Medulla oblongata (tissue), 1 donor: ENCODE data around the gene L3MBTL2.

Experiments
- DNase-seq: peaks from one replicate; pipeline ENCODE4 v3.0.0-alpha.2; 2015; ENCODE audit errors: extremely low spot score

Gene L3MBTL2

DNA sequence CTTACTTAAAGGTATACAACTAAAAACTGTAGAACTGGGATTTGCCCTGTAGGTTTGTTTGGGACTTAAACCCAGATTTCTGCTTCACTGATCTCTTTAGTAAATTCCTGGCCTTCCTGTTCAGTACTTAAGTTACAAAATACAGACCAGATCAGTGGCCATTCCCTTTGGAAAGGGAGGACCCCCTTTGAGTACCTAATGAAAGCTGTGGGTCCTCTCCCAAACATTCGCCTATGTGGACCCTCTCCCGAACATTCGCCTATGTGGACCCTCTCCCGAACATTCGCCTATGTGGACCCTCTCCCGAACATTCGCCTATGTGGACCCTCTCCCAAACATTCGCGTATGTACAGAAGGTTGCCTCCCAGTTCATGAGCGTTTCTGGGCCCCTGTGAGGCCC, 10.3 kb downstream of the L3MBTL2 start:
- no peak for DNase-seq

DNA sequence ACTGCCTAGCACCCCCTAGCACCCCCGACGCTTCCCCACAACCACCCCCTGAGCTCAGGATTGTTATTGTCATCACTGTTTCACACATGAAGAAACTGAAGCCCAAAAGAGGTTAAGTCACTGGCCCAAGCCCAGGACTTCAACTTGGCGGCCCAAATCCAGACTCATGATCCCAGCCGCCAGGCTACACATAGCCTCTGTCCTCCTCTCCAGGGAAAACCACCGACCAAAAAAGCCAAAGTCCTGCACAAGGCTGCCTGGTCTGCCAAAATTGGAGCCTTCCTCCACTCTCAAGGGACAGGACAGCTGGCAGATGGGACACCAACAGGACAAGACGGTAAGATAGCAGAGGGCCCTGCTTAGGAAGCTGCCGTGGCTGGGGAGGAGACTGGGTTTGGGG, 10.8 kb downstream of the L3MBTL2 start:
- no peak for DNase-seq

DNA sequence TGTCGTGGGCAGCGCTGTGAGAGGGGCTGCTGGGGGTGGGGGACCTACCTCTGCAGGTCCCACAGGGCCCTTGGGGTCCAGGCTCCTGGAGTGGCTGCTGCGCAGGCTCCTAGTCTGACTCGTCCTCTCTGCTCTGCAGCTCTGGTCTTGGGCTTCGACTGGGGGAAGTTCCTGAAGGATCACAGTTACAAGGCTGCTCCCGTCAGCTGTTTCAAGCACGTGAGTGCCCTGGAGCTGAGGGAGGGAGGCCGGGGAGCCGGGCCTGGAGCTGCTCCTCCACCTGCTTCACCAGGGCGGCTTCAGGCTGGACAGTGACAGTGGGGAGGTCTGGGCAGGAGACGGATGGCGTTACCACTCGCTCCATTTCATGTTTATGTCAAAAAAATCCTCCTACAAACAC, 11.9 kb downstream of the L3MBTL2 start:
- DNase-seq, result no peak

DNA sequence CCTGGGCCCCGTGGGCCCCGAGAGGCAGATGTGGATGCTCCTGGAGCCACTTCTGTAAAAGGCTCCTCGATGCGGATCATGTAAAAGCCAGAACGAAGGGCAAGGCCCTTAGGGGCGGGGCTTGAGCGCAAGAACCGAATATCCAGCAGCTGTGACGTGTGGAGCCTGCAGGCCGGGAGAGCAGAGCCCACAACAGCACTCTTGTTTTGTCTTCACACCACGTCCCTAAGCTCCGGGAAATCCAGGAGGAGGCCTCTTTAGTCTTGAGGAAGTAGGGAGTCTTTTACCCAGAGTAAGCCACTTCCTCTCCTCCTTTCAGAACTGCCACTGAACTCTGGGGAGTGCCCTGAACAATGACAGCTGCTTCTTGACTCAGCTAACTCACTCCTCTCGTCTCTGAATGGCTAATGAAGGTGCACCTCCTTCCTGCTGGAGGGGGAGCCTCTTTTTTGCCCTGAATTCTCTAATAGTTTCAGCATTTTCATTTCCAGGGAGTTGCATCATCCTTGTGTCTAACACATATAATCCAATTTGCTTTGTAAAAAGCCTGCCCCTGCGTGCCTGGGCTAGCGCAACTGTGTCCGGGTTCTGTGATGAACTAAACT, 12.5 kb downstream of the L3MBTL2 start:
- peak; percentile 76 for DNase-seq

DNA sequence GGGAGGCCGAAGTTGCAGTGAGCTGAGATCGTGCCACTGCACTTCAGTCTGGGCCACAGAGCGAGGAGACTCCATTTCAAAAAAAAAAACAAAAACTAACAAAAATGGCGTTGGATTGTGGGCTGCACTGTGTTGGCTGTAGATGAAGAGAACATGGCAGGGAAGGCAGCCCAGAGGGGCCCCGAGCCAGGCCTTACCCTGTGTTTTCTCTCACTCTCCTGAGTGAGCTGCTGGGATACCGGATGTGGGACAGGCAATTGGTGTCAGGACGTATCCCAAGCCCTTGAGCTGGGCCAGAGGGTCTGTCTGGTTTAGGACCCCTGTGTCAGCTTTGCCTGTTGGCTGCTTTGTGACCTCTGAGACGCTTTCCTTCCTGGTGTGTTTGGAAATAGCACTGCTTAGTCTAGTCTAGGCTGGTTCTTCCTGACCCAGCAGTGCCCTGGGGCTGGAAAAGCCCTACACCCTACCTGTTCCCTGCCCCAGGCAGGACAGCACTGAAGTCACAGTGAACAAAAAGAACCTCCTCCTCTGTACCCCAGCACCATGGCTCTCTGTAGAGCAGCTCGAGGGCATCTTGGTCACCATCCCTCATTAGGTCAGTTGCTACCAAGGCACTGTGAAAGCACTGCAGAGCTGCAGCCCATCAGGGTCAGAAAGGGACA, 17.9 kb downstream of the L3MBTL2 start:
- no peak for DNase-seq

DNA sequence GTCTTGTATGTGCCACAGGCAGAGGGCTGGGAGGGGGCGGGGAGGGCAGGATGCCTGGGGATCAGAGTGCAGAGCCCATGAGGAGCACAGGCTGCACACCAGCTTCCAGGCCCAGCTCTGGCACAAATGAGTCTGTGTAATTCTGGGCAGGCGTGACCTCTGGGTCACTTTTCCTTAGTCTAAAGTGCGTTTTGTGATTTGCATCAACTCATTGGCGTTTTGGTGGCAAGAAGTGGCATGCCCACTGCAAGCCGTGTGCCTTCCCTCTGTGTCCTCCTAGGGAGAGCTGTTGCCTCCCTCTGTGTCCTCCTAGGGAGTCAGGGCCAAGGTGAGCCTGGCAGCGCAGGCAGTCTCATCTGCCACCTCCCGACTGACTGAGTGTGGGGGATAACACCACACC, 18.4 kb downstream of the L3MBTL2 start:
- DNase-seq, result no peak

DNA sequence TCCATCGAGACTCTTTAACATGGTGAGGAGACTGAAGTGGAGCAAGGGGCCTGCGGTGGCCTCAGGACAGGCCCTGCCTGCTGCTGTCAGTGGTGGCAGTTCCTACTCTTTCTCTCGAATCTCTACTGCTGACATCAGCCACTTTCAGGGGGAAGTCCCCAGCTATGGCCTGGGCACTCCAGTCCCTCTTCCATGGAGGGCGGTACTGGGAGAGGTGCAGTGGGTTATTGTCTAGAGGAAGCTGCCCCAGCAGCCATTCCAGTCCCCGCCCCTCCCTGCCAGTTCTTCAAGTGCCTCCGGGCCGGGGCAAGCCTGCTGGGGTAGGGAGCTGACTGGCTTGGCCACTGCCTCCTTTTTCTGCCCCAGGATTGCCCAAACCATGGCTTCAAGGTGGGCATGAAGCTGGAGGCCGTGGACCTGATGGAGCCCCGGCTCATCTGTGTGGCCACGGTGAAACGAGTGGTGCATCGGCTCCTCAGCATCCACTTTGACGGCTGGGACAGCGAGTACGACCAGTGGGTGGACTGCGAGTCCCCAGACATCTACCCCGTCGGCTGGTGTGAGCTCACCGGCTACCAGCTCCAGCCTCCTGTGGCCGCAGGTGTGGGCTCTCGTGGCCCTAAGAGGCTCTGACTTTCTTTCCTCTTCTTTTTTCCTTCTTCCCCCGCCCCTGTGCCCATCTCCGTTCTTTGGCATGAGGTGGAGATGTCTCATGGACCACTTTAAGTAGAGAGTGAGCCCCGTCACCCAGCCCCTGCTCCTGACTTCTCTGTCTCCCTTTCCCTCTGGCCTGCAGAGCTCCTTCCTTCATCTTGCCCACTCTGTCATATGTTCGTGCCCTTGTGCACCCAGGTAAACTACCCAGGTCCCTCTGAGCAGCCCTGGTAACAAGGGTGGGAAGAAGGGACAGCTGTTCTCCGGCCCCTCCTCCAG, 21.9 kb downstream of the L3MBTL2 start:
- DNase-seq, result peak; percentile 66

DNA sequence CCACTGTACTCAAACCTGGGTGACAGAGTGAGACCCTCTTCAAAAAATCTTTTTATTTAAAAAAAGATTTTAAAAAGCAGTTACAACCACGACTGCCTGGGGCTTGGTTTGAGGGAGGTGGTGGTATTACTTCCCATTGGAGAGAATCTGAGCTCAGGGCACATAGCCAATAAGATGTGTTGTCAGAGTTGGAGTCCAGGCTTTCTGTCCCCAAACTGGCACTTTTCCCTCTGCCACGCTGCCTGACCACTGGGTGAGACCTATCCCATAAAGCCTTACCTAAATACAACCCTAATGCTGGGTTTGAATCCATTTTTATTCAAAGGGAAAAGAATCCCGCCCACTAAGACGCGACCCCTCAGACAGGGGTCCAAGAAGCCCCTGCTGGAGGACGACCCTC, 24.1 kb downstream of the L3MBTL2 start:
- DNase-seq, result no peak

DNA sequence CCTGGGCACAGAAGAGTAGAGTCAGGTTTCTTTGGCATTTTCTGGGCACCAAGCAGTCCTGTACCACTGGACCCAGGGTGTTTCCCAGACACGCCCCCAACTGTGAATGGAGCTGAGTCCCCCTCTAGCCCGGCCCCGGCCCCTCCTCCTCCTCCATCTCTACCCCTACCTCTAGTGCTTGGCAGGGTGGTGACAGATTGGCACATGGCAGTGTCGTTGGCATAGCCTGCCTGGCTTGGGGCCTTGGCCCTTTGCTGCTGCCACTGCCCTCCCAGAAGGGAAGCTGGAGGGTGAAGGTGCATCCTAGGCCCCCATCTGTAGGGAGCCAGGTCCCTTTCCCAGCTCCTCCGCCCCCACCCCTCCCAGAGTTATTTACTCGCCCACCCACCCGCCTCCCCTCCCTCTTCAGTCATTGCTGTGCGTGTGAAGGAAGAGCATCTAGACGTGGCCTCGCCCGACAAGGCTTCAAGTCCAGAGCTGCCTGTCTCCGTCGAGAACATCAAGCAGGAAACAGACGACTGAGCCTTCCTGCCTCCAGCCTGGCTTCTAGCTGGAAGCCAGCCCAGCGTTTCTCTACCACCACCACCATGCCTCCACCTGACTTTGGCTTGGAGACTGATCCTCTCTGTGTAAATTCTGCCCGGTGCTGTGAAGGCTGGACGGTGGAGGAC, 24.8 kb downstream of the L3MBTL2 start:
- DNase-seq, result no peak

DNA sequence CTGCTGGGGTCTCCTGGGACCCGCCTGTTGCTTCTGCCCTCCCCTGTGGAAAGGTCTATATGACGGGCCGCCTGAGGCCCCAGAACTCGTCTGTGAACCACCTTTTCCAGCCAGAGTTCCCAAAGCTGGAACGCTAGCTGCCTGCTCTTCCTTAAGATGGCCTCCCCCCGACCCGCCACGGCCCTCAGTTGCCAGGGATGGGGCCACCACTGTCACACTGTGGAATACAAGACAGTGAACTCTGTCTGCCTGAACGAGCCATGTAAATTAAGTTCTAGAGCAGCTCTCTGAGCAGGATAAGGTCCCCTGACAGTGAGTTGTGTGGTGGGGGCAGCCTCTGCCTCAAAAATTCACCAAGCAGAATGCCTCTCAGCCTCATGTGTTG, 25.3 kb downstream of the L3MBTL2 start:
- no peak for DNase-seq

DNA sequence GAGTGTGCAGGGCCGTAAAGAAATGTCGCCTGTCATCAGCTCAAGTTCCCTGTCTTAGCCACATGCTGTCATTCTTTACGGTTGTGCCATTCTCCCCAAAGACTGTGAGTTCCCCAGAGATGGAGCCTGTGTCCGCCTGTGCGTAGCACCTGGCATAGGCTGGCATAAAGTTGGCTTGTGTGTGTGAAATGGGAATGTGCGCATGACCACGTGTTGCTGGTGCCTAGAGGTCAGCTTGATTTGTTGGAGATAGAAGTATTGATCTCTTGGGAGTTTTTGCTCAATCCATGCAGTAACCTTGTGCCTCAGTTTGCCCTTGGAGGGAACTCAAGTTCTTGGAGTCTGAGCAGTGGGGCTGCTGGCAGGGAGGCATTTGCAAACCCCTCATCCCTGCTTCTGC, 26.3 kb downstream of the L3MBTL2 start:
- no peak for DNase-seq

DNA sequence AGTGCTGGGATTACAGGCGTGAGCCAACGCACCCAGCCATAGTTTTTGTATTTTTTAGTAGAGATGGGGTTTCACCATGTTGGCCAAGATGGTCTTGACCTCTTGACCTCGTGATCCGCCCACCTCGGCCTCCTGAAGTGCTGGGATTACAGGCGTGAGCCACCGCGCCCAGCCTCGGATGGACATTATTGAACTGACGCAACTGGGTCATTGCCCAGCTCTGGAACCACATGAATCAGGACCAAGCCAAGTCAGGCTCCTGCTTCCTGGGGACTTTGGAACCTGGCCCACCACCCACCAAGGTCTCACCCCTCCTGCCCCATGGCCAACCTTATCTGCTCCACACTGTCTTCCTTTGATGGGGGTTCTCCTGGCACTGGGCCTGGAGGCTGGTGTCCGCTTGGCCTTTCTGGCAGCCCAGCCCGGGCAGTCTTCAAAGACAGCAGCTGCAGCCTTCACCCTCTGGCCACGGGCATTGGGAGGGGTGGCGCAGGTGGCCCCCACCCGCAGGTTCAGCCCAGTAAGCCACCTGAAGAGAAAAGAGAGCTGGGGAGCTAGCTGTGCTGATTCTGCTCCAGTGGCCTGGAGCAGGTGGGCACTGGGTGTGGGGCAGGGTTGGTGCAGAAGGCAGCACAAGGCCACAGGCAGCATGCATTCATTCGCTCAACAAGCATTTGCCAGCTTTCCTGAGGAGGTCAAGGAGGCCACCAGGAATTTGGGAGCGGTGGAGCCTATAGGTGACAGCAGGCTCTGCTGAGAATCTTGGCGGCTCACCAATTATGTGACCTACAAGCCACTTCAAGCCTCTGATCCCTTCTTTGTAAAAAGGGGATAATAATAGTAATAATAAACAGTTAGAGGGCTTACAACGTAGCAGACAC, 29.9 kb downstream of the L3MBTL2 start:
- DNase-seq, result no peak

DNA sequence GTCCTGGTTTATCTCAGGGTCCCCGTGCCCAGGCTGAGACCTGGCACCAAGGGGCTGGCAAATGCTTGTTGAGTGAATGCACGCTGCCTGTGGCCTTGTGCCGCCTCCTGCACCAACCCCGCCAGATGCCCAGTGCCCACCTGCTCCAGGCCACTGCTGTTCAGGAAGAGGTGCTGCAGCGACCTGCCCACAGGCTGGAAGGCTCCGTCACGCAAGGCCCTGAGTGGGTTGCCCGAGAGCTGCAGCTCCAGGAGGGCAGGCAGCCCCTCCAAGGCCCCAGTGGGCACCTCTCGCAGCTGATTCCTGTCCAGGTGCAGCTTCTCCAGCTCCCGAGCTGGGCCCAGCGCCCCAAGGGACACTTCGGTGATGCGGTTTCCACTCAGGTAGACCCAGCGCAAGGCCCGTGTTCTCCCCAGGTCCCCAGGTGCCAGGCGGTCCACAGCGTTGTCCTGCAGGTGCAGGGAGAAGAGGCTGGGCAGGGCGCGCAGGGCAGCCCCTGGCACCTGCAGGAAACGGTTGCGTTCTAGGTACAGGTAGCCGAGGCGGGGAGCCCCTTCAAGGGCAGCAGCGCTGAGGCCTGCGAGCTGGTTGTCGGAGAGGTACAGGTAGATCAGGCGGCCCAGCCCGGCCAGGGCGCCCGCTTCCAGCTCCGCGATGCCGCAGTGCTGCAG, 32.1 kb downstream of the L3MBTL2 start:
- DNase-seq, result no peak

DNA sequence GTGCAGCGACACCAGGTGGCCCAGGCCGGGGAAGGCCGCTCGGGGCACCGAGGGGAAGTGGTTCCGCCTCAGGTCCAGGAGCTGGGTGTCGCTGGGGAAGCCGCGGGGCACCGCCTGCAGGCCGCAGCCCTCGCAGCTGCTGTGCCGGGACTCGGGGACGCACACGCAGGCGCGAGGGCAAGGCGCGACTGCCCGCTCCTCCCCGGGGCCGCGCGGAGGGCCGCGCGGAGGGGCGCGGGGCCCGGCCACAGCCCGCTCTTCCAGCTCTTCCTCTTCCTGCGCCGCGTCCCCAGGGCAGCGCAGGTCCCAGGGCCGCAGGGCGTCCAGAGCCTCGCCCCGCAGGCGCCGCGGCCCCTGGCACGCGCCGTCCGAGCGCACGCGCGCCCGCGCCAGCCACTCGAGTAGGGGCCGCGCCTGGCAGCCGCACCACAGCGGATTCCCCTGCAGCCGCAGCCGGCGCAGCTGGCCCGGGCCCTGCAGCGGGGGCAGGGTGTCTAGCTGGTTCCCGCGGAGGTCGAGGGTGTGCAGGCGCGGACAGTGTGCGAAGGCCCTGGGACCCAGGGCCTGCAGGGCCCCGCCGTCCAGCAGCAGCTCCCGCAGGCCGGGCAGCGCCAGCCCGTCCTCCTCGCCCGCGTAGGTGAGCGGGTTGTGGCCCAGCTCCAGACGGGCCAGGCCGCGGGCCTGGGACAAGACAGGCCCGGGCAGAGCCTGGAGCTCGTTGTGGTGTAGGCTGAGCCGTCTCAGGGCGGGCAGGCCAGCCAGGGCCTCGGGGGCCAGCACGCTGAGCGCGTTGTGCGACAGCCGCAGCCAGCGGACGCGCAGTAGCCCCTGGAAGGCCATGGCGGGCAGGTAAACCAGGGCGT, 32.8 kb downstream of the L3MBTL2 start:
- DNase-seq, result peak; percentile 53

DNA sequence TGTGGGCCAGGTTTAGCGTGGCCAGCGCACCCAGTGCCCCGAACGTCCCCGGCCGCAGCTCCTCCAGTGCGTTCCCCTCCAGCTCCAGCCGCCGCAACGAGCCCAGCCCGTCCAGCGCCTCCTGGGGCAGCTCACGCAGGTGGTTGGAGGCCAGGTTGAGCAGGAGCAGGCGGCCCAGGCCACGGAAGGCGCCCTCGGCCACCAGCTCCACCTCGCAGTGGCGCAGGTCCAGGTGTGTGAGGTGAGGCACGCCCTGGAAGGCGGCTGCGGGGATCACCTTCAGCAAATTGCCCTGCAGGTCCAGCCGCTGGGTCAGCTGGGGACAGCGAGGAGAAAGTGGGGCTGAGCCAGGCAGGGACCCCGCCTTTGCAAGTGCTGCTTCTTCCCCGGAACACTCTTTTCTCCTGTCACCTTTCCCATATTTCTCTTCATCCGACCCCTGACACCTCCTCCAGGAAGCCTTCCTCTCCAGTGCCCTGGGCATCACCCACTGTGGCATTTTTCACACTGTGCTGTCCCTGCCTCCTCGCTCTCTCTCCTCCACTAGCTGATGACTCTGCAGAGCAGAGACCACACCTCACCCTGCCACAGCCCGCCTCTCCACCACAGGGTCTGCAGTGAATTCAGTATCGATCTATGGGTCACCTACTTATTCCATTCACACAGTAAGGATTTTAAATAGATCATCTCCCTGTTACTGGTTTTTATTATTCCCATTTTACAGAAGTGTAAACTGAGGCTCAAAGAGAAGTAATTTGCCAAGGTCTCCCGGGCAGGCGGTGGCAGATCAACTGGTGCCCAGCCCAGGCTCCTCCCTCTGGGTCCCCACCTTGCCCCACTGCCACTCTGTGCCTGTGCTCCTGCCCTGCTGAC, 33.7 kb downstream of the L3MBTL2 start:
- no peak for DNase-seq

DNA sequence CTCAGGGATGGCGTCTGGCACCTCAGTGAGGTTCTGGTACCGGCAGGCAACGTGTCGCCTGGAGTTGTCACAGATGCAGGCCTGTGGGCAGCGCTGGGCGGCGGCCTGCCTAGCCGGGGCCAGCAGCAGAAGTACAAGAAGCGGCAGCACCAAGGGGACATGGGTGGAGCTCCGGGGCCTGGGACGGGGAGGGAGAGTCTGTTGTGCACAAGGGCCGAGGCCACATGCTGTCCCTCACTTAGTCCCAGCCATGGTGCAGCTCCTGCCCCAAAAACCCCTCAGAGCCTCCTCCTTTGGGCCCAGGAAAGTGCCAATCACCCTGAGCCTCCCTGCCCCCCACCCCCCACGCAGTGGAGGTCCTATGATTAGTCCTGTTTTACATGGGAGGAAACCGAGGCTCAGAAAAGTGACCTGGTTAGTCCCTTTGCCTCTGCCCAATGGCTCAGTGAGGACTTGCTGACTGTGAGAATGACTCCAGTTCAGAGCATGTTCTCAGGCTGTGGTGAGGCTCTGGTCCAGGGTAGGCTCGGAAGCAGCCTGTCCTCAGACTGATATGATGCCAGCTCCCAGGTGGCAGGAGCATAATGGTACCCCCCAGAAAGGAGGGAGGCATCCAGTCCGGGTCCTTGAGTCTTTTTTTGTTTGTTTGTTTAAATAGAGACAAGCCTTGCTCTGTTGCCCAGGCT, 34.5 kb downstream of the L3MBTL2 start:
- no peak for DNase-seq

DNA sequence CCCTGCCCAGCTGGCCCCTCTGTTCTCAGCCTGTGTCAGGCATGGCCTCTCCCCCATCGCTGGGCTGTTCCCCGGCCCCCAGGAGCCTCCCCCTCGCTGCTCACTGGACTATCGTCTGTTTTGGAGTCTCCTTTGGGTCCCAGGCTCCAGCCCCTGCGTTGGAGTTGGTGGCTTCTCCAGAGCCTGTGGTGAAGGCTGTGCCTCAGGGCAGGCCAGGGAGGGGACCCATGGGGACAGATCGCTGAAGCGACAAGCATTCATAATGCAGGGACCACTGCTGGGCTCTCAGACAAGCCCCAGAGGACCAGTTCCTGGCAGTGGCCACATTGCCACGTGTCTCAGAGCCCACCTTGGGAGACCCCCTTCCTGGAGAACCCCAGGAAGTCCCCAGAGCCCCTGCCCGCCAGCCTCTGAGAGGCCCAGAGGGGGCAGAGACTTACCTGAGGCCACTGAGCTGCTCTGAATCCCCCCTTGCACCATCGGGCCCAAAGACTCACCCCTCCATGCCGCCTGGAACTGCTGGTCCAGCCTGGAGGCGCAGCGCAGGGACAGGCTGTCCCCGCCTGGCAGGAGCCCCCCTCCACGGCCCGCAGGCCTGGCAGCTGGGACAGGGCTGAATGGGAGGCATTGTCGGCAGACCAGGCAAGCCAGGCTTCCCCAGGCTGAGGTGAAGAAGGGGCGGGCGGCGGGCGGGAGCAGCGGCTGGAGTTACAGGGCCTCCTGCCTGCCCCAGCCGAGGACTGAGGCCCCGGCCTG, 35.4 kb downstream of the L3MBTL2 start, which contains the start of gene CHADL:
TSS of gene CHADL (minus strand) at position 555 of the 756 bp plus-strand sequence. CDS start at position 505, 50 bp downstream.
- peak; percentile 96 for DNase-seq
